ENCODE results near the gene SLC24A1.
"Not testable (repeated sequence)": the region's sequence is repeated elsewhere in the genome, so short reads cannot be mapped to it uniquely, and the experiment has no call there.

The SLC24A1 gene

GRCh38 chr15:65621638-65622037, at the start of gene SLC24A1:
Gene SLC24A1 (plus strand): TSS chr15:65621938. CDS start chr15:65624081, 2,143 bp downstream.
- DNase-seq (ENCODE audit: low read depth) = no peak

- DNase-seq (ENCODE audit: low read depth) = no peak
These were observed 49.8 kb upstream of the SLC24A1 start for GRCh38 chr15:65571971-65572370.

- no peak for DNase-seq (ENCODE audit: low read depth)
These were observed 45.1 kb upstream of the SLC24A1 start for GRCh38 chr15:65576664-65577063.

- DNase-seq (ENCODE audit: low read depth) = no peak
These were observed 44.4 kb upstream of the SLC24A1 start for GRCh38 chr15:65577129-65577996.

- no peak for DNase-seq (ENCODE audit: low read depth)
These were observed 42.6 kb upstream of the SLC24A1 start for GRCh38 chr15:65578904-65579728.

GRCh38 chr15:65579762-65580161, 42.0 kb upstream of the SLC24A1 start:
- no peak for DNase-seq (ENCODE audit: low read depth)

- DNase-seq (ENCODE audit: low read depth) = no peak
These were observed 41.5 kb upstream of the SLC24A1 start for GRCh38 chr15:65580287-65580686.

GRCh38 chr15:65583701-65584100, 38.0 kb upstream of the SLC24A1 start:
- DNase-seq (ENCODE audit: low read depth) = no peak

- no peak for DNase-seq (ENCODE audit: low read depth)
These were observed 37.5 kb upstream of the SLC24A1 start for GRCh38 chr15:65584241-65584640.

- DNase-seq (ENCODE audit: low read depth) = no peak
These were observed 34.6 kb upstream of the SLC24A1 start for GRCh38 chr15:65587094-65587493.

- no peak for DNase-seq (ENCODE audit: low read depth)
These were observed 25.8 kb upstream of the SLC24A1 start for GRCh38 chr15:65595960-65596359.

- no peak for DNase-seq (ENCODE audit: low read depth)
These were observed 23.3 kb upstream of the SLC24A1 start for GRCh38 chr15:65598468-65598867.

GRCh38 chr15:65599677-65600076, 22.1 kb upstream of the SLC24A1 start:
- no peak for DNase-seq (ENCODE audit: low read depth)

GRCh38 chr15:65603134-65603533, 18.6 kb upstream of the SLC24A1 start:
- DNase-seq (ENCODE audit: low read depth) = no peak

- DNase-seq (ENCODE audit: low read depth) = no peak
These were observed 18.2 kb upstream of the SLC24A1 start for GRCh38 chr15:65603559-65603958.

- peak; percentile 88 for DNase-seq (ENCODE audit: low read depth)
These were observed 10.6 kb upstream of the SLC24A1 start, which contains the start of gene INTS14 for GRCh38 chr15:65610871-65611718. Gene INTS14 (minus strand): TSS chr15:65611131. CDS start chr15:65607380, 3,751 bp downstream.

- no peak for DNase-seq (ENCODE audit: low read depth)
These were observed 9.7 kb upstream of the SLC24A1 start for GRCh38 chr15:65611888-65612615.

- DNase-seq (ENCODE audit: low read depth) = no peak
These were observed 9.2 kb upstream of the SLC24A1 start for GRCh38 chr15:65612616-65612946.

GRCh38 chr15:65612949-65613744, 8.6 kb upstream of the SLC24A1 start:
- DNase-seq (ENCODE audit: low read depth) = no peak

- DNase-seq (ENCODE audit: low read depth) = not testable (repeated sequence)
These were observed 5.9 kb upstream of the SLC24A1 start for GRCh38 chr15:65615887-65616286.
